MCF 10A (cell line): Measurements from ENCODE around the gene VAV2. TPM values are rescaled to one million over a fixed set of nuclear protein-coding genes. Genes with fewer than 3 reads are reported as not detected.

Experiments used
- BruUV-seq: library from RNA; stranded (reverse); fragments of 400-500 nt; replicated peaks from 2 replicates; lab custom pipeline; 2021; lab: Mats Ljungman, UMichigan
- CTCF ChIA-PET: fragments of 300-600 bp; sonication (Branson Sonifier 250); formaldehyde crosslinking; extraction: SDS; loops from one replicate; lab custom pipeline; 2021; ENCODE audit warnings: antibody characterized with exemption, inconsistent platforms; lab: Yijun Ruan, JAX
- POLR2A ChIA-PET: fragments of 300-600, 350-650 bp; sonication (Branson Sonifier 250); formaldehyde crosslinking; extraction: SDS; loops from one replicate; lab custom pipeline; 2020; ENCODE audit warnings: antibody characterized with exemption, inconsistent platforms; lab: Yijun Ruan, JAX
- DNase-seq: peaks from one replicate; pipeline ENCODE4 v3.0.0-alpha.2; 2018; ENCODE audit not compliant: unreplicated experiment
- H3K27ac Mint-ChIP-seq: one replicate; pipeline ENCODE4 v1.8.0; 2022; ENCODE audit warnings: mild to moderate bottlenecking, low read depth, mixed read lengths; ENCODE audit not compliant: unreplicated experiment
- H3K27me3 Mint-ChIP-seq: one replicate; pipeline ENCODE4 v1.8.0; 2022; ENCODE audit warnings: mixed read lengths; ENCODE audit not compliant: insufficient read depth, unreplicated experiment
- H3K36me3 Mint-ChIP-seq: one replicate; pipeline ENCODE4 v1.8.0; 2022; ENCODE audit warnings: mild to moderate bottlenecking, moderate library complexity, mixed read lengths; ENCODE audit not compliant: insufficient read depth, unreplicated experiment
- H3K4me1 Mint-ChIP-seq: one replicate; pipeline ENCODE4 v1.8.0; 2022; ENCODE audit warnings: mixed read lengths; ENCODE audit not compliant: insufficient read depth, unreplicated experiment
- H3K4me3 Mint-ChIP-seq: one replicate; pipeline ENCODE4 v1.8.0; 2022; ENCODE audit warnings: mild to moderate bottlenecking, moderate library complexity, mixed read lengths; ENCODE audit not compliant: unreplicated experiment
- H3K9me3 Mint-ChIP-seq: one replicate; pipeline ENCODE4 v1.8.0; 2022; ENCODE audit warnings: mixed read lengths; ENCODE audit not compliant: unreplicated experiment
- CTCF ChIP-seq: fragments of 200-600 bp; IDR thresholded peaks from one replicate; pipeline ENCODE4 v1.8.0; 2022; ENCODE audit warnings: antibody characterized with exemption, mild to moderate bottlenecking; ENCODE audit not compliant: unreplicated experiment
- intact Hi-C: fragments of 100-400 bp; cut with micrococcal nuclease; formaldehyde crosslinking; loops from 2 replicates; pipeline ENCODE4 v1.14.1; 2022
- total RNA-seq: library from RNA; stranded (reverse); gene quantifications from 2 replicates; pipeline ENCODE4 v1.2.3, GENCODE V29; 2022

The VAV2 gene
- total RNA-seq, 1 experiment from 2014 or later, result 31.0 TPM

GRCh38 chr9:133846483-133847090 is 145.5 kb downstream of the VAV2 start:
- no peak for DNase-seq
- no peak for TF ChIP-seq CTCF
- no peaks in the 10 kb centered on the region for H3K4me1 Mint-ChIP-seq
- no peak overlapping the region for H3K4me3 Mint-ChIP-seq
- H3K36me3 Mint-ChIP-seq, result peaks cover 23% of the 10 kb centered on the region
- no TSS peak for BruUV-seq
- H3K27me3 Mint-ChIP-seq, result no peaks in the 10 kb centered on the region
- intact Hi-C loops, result no loop called here
- H3K9me3 Mint-ChIP-seq, result no peaks in the 10 kb centered on the region
- ChIA-PET POLR2A (no interaction called here), CTCF (interaction anchor here (0.6 kb wide), 1 partner anchor 147 kb away, joined by 3 read pairs; no protein-coding TSS in a partner anchor)
- no peak overlapping the region for H3K27ac Mint-ChIP-seq

DNA sequence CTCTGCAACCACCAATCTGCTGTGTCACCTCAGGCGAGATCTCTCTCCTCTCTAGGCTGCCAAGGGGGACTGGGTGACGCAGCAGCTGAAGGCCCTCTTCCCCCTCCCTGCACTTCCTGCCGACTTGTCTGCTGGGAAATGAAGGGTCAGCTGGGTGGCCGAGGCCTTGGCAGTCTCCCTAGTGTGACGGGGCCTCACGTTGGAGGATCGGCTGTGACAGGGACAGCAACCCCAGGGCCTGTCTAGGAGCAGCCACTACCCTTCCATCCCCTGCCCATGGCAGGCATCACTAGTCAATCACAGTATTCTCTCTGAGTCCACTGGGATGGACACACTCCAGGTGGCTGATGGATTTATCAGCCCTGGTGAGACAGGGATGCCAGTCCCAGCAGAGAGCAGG is 146.7 kb downstream of the VAV2 start:
- no peak for TF ChIP-seq CTCF
- DNase-seq, result no peak
- ChIA-PET CTCF (no interaction called here), POLR2A (interaction anchor here (0.6 kb wide), 1 partner anchor 813 kb away, joined by 3 read pairs; no protein-coding TSS in a partner anchor)
- H3K9me3 Mint-ChIP-seq, result no peaks in the 10 kb centered on the region
- H3K4me1 Mint-ChIP-seq, result no peaks in the 10 kb centered on the region
- intact Hi-C loops, result no loop called here
- H3K27ac Mint-ChIP-seq, result no peak overlapping the region
- H3K27me3 Mint-ChIP-seq, result no peaks in the 10 kb centered on the region
- no peak overlapping the region for H3K4me3 Mint-ChIP-seq
- no TSS peak for BruUV-seq
- peaks cover 23% of the 10 kb centered on the region for H3K36me3 Mint-ChIP-seq

DNA sequence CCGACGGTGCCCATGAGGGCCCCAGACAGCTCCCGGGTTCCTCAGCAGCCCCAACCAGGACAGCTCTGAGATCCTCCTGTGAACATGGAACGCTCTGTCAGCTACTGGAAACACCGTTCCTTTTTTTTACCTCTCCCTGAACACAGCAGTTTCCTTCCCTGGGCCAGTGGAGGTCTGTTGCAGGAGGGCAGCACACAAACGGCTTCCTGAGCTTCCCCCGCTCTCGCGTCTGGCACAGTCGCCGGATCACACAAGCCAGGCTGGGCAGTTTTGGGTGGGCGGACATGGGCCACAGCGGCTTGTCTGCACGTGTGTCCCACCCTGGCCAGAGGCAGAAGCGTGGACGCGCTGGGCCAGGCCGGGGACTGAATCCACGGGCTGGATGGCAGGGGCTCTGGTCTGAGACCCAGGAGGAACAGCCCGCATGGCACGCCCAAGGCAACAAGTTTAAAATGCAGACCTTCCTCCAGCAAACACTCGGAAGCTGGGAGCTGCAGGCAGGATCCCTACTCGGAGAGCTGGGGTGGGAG is 147.2 kb downstream of the VAV2 start:
- intact Hi-C loops, result no loop called here
- H3K9me3 Mint-ChIP-seq, result no peaks in the 10 kb centered on the region
- no peaks in the 10 kb centered on the region for H3K4me1 Mint-ChIP-seq
- CTCF ChIA-PET, result interaction anchor here (1.0 kb wide), 1 partner anchor 30 kb away, joined by 3 read pairs; no protein-coding TSS in a partner anchor
- H3K36me3 Mint-ChIP-seq, result peaks cover 18% of the 10 kb centered on the region
- BruUV-seq, result no TSS peak
- no peak overlapping the region for H3K27ac Mint-ChIP-seq
- DNase-seq, result no peak
- H3K27me3 Mint-ChIP-seq, result no peaks in the 10 kb centered on the region
- POLR2A ChIA-PET, result interaction anchor here (0.6 kb wide), 1 partner anchor 812 kb away, joined by 3 read pairs; no protein-coding TSS in a partner anchor
- TF ChIP-seq CTCF, result no peak
- H3K4me3 Mint-ChIP-seq, result no peak overlapping the region

GRCh38 chr9:133844398-133844784 is 147.7 kb downstream of the VAV2 start:
- intact Hi-C loops, result no loop called here
- ChIA-PET POLR2A (no interaction called here), CTCF (interaction anchor here (1.0 kb wide), 1 partner anchor 30 kb away, joined by 3 read pairs; no protein-coding TSS in a partner anchor)
- BruUV-seq, result no TSS peak
- Mint-ChIP-seq H3K4me3 (no peak overlapping the region), H3K4me1 (no peaks in the 10 kb centered on the region), H3K9me3 (no peaks in the 10 kb centered on the region), H3K36me3 (peaks cover 12% of the 10 kb centered on the region), H3K27me3 (no peaks in the 10 kb centered on the region), H3K27ac (no peak overlapping the region)
- no peak for DNase-seq
- TF ChIP-seq CTCF, result no peak
